Adrenal gland (tissue), 12 donors: ENCODE results near the gene ARL6IP4. TPM values are rescaled to one million over a fixed set of nuclear protein-coding genes. Genes with fewer than 3 reads are reported as not detected.
A peak's percentile ranks its signal among the peaks of the same experiment; 100 is the strongest.

ENCODE experiments used
- DNase-seq, 7 donors: peaks; one replicate each; pipeline ENCODE4 v3.0.0-alpha.2; 2019 to 2020
- H3K27ac ChIP-seq, 5 donors: fragments of 200-600 bp; sonication (generic) in 4 of 5; 1 replicate in 3 of 5; 2 replicates in 2 of 5; pipeline versions ENCODE4 v1.5.1 to v1.8.0; 2016 to 2020; ENCODE audit warnings: mild to moderate bottlenecking in 1 of 5
- H3K27me3 ChIP-seq: fragments of 200-600 bp; 2 replicates; pipeline ENCODE4 v1.8.0; 2021
- H3K36me3 ChIP-seq, 2 donors: fragments of 200-600 bp; replicated peaks in 1 of 2; 1 replicate in 1 of 2; 2 replicates in 1 of 2; pipeline versions ENCODE4 v1.5.1 to v1.8.0; 2018 to 2022
- H3K4me1 ChIP-seq, 2 donors: fragments of 200-600 bp; replicated peaks in 1 of 2; 1 replicate in 1 of 2; 2 replicates in 1 of 2; pipeline versions ENCODE4 v1.5.1 to v1.8.0; 2018 to 2021
- H3K4me3 ChIP-seq, 4 donors: fragments of 200-600 bp; sonication (generic) in 3 of 4; one replicate each; pipeline ENCODE4 v1.5.1; 2016 to 2018
- H3K9me3 ChIP-seq, 3 donors: fragments of 200-600 bp; sonication (generic) in 1 of 3; replicated peaks in 1 of 3; 1 replicate in 2 of 3; 2 replicates in 1 of 3; pipeline versions ENCODE4 v1.5.1 to v1.8.0; 2016 to 2021
- POLR2A ChIP-seq, 2 donors: fragments of 450-650 bp; IDR thresholded peaks; one replicate each; pipeline ENCODE4 v1.6.1; 2017; ENCODE audit warnings: antibody characterized with exemption in 2 of 2, mild to moderate bottlenecking in 2 of 2, moderate library complexity in 1 of 2
- WGBS, 4 donors: extraction: QIAGEN DNeasy Blood & Tissue Kit in 2 of 4; methylation state at CpG; one replicate each; pipeline versions ENCODE4 v1.1.5 to v1.1.7; 2013 to 2017; 5-methylcytosine and 5-hydroxymethylcytosine counted together
- intact Hi-C, 2 donors: fragments of 100-400 bp; cut with DNase I; formaldehyde crosslinking; loops; one replicate each; pipeline versions ENCODE4 v1.14.1 to v1.15.0; 2022 to 2023
- polyA plus RNA-seq, 3 donors: library from polyadenylated mRNA; stranded (reverse); fragments of 200-250 nt in 2 of 3; fragments of 350-450 nt in 1 of 3; fragmentation: Illumina TruSeq in 1 of 3; extraction: RNeasy Lipid Tissue Mini Kit (QIAGEN cat#74804) in 1 of 3; gene quantifications; one replicate each; pipeline ENCODE4 v1.2.3, GENCODE V29; 2013 to 2014
- total RNA-seq, 9 donors: library from RNA; depleted of rRNA in 4 of 9; stranded (reverse); fragments of >200 nt in 4 of 9; fragments of 120-200 nt in 1 of 9; fragmentation: NEBNext Ultra II Directional in 1 of 9; extraction: Animal tissue kit (Norgen Biotek cat#: 25700) in 1 of 9; gene quantifications; one replicate each; pipeline versions ENCODE4 v1.1.0 to v1.2.4, GENCODE V29; 2013 to 2023
- TF ChIP-seq, protein P1 (sequence below), 6 experiments: fragments of 450-650 bp in 4 of 6; fragments of 200-600 bp in 2 of 6; sonication (generic) in 1 of 6; IDR thresholded peaks; 1 replicate in 5 of 6; 2 replicates in 1 of 6; pipeline versions ENCODE4 v1.5.1 to v1.8.0; 2016 to 2021; ENCODE audit warnings: antibody characterized with exemption in 6 of 6, mild to moderate bottlenecking in 2 of 6, moderate library complexity in 1 of 6
- donor health status: healthy with polysubstance abuse.
- donor health status: Bipolar disorder and iron deficiency.
- donor health status: DM: yes; HTN: yes; CAD: no.
- donor health status: DM: no; HTN: no; CAD: no.
- donor health status: DM: no; HTN: no; CAD: no.
- donor health status: DM: yes; HTN: yes; CAD: no.

ARL6IP4 gene
- total and polyA plus RNA-seq, 12 donors, result 192 to 709 (median 296) TPM

GRCh38 chr12:122942637-122943036 lies 37.8 kb upstream of the ARL6IP4 start:
- H3K4me1 ChIP-seq, result peaks cover 23 to 25% of the 10 kb centered on the region in 2 donors
- no peaks in the 10 kb centered on the region for H3K9me3 ChIP-seq
- DNase-seq, result no peak
- intact Hi-C loops, result loop anchor here in 1 of 2 donors (10.0 kb wide), 1 partner anchor 148 kb away; no protein-coding TSS in a partner anchor
- no peak for TF ChIP-seq POLR2A (IDR thresholded peaks at IDR 0.05)
- TF ChIP-seq, protein P1, sequence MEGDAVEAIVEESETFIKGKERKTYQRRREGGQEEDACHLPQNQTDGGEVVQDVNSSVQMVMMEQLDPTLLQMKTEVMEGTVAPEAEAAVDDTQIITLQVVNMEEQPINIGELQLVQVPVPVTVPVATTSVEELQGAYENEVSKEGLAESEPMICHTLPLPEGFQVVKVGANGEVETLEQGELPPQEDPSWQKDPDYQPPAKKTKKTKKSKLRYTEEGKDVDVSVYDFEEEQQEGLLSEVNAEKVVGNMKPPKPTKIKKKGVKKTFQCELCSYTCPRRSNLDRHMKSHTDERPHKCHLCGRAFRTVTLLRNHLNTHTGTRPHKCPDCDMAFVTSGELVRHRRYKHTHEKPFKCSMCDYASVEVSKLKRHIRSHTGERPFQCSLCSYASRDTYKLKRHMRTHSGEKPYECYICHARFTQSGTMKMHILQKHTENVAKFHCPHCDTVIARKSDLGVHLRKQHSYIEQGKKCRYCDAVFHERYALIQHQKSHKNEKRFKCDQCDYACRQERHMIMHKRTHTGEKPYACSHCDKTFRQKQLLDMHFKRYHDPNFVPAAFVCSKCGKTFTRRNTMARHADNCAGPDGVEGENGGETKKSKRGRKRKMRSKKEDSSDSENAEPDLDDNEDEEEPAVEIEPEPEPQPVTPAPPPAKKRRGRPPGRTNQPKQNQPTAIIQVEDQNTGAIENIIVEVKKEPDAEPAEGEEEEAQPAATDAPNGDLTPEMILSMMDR (IDR thresholded peaks at IDR 0.05), result no peak
- 91 to 100% (median 94%) methylated on average over 1 to 2 of the region's 2 CpGs for WGBS, 4 donors
- no peak overlapping the region for H3K4me3 ChIP-seq
- peak overlapping the region in 1 of 5 donors; percentile 35 for H3K27ac ChIP-seq
- H3K27me3 ChIP-seq, result no peaks in the 10 kb centered on the region
- H3K36me3 ChIP-seq, result no peaks in the 10 kb centered on the region

GRCh38 chr12:122943196-122943595 lies 37.3 kb upstream of the ARL6IP4 start:
- no peak overlapping the region for H3K4me3 ChIP-seq
- no peaks in the 10 kb centered on the region for H3K36me3 ChIP-seq
- peaks cover 23 to 25% of the 10 kb centered on the region in 2 donors for H3K4me1 ChIP-seq
- no peaks in the 10 kb centered on the region for H3K27me3 ChIP-seq
- WGBS, 4 donors, result 52 to 67% (median 62%) methylated on average over 13 of the region's 13 CpGs
- TF ChIP-seq, protein P1 (IDR thresholded peaks at IDR 0.05), result no peak
- TF ChIP-seq POLR2A (IDR thresholded peaks at IDR 0.05), result no peak
- H3K9me3 ChIP-seq, result no peaks in the 10 kb centered on the region
- peak in 3 of 7 donors; percentile 33 to 60 (median 35) for DNase-seq
- intact Hi-C loops, result loop anchor here in 1 of 2 donors (10.0 kb wide), 1 partner anchor 148 kb away; no protein-coding TSS in a partner anchor
- H3K27ac ChIP-seq, result peak overlapping the region in 1 of 5 donors; percentile 35

DNA sequence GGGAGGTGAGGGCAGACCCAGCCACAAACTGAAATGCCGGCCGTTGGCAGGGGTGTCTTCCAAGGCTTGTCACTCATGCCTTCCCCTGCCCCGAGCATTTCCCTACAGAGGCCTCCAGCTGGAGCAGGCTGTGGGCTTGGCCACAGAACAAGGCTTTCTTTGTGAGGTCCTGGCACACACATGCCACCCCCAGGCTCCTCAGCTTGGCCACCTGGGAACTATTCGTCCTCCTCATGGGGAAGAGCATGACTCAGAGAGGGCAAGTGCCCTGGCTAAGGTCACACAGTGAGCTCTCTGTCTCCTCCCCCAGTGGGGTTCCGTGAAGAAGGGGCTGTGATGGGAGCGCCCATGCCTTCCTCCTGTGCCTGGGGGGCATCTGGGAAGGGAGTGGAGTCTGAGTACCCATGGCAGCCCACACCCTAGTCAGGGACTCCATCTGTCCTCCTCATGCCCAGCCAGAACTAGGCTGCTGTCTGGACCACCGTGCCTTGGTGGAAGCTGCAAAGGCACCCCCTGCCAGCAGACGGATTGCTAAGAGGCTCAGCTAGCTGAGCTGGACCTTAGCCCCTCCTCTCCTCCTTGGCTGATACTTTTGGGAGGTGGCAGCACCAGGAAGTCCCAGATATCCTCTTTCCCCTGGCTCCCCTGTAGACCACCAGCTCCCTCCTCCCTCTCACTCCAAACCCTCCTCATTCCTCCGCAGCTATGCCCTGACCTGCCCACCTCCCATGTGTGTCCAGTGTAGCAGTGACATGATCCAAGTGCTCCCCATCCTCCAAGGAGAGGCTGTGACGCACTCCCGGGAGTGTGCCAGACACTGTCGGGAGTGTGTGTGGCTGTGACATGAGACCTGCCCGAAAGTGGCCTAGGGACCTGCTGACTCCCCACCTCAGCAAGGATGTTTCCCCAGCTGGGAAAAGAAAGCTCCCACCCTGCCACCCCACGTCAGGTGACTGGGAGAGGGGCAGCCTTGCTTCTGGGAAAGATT lies 35.6 kb upstream of the ARL6IP4 start:
- no peaks in the 10 kb centered on the region for H3K36me3 ChIP-seq
- peaks cover 23 to 25% of the 10 kb centered on the region in 2 donors for H3K4me1 ChIP-seq
- intact Hi-C loops, result loop anchor here in 1 of 2 donors (10.0 kb wide), 1 partner anchor 150 kb away; no protein-coding TSS in a partner anchor
- peak overlapping the region in 1 of 5 donors; percentile 7 for H3K27ac ChIP-seq
- DNase-seq, result peak in 6 of 7 donors; percentile 35 to 69 (median 62)
- TF ChIP-seq, protein P1 (IDR thresholded peaks at IDR 0.05), result no peak
- no peak for TF ChIP-seq POLR2A (IDR thresholded peaks at IDR 0.05)
- H3K27me3 ChIP-seq, result no peaks in the 10 kb centered on the region
- WGBS, 4 donors, result 54 to 66% (median 59%) methylated on average over 3 to 14 of the region's 14 CpGs
- no peaks in the 10 kb centered on the region for H3K9me3 ChIP-seq
- no peak overlapping the region for H3K4me3 ChIP-seq

DNA sequence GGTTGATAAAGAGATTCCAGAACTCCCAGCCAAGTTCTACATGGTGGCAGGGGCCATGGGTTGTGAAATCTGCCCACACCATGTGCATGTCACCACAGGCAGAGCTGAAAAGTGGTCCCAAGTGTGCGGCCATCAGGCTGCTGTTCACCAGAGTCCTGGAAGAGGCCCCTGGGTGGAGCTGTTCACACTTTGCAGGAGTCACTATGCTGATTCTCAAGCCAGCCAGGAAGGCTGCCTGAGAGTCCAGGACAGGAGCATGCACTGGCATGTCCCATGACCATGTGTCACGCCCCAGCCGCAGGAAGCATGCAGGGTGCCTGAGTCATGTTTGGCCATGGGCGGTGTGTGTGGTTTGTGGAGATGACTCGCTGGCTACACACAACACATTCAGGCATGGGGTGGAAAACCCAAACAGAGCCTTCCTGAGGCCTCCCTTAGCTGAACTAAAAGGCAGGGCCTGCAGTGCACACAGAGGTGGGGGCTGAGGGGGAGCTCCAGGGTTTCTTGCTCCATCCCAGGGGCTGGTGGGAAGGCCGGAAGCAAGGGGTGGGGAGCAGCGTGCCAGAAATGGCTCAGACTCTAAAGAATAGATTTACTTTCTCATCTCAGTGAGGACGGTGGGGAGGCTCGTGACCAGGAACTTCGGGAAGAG lies 33.7 kb upstream of the ARL6IP4 start:
- Histone ChIP-seq H3K9me3 (no peaks in the 10 kb centered on the region), H3K36me3 (no peaks in the 10 kb centered on the region), H3K4me3 (no peak overlapping the region), H3K4me1 (peaks cover 23 to 25% of the 10 kb centered on the region in 2 donors), H3K27me3 (no peaks in the 10 kb centered on the region), H3K27ac (peak overlapping the region in 4 of 5 donors; percentile 45 to 85 (median 76))
- DNase-seq, result peak; percentile 83 to 98 (median 96)
- peak; percentile 37 to 67 for TF ChIP-seq POLR2A (IDR thresholded peaks at IDR 0.05)
- TF ChIP-seq, protein P1 (IDR thresholded peaks at IDR 0.05), result peak in 5 of 6 experiments; percentile 12 to 30 (median 19)
- intact Hi-C loops, result loop anchor here in 1 of 2 donors (10.0 kb wide), 1 partner anchor 152 kb away; no protein-coding TSS in a partner anchor
- WGBS, 4 donors, result 40 to 58% (median 50%) methylated on average over 8 to 10 of the region's 10 CpGs
